Measurements from ENCODE around the gene GUCY1B1.

GUCY1B1 gene

DNA sequence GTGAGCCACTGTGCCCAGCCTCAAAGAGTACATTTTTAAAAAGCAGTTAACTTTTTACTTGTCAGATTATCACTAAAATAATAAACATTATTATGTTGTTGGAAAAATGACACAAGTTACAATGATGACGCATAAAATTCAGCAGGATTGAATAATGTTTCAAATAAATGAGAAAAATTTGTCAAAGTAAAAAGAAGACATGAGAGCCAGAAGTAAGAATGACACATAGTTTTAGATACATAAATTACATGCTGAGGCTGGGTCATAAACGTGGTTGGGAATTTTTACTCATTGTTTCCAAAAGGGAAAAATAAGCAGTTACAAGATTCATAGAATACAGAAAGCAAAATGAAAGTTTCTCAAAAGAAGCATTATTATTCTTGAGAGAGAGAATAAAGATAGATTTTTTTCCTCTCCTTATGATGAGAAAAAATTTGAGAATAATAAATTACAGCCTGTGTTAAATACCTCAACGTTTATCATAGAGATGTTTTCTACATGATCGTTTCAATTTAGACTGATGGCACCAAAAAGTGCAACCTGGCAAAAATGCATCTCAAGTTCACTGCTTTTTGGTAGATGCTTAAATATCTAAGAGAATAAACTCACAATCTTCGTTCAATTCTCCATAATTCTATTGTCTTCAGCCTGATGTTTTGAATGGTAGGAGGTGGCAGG, 40.4 kb downstream of the GUCY1B1 start:
- DNase-seq (ENCODE audit: low read depth in 2 of 2), result no peak

DNA sequence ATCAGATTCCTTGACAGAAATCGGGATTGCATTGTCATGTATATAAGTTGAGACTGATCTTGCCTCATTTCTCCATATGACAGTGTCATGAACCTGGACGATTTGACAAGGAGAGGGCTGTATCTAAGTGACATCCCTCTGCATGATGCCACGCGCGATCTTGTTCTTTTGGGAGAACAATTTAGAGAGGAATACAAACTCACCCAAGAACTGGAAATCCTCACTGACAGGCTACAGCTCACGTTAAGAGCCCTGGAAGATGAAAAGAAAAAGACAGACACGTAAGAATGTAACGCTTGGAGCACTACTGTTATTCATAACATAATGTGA, 40.9 kb downstream of the GUCY1B1 start:
- no peak for DNase-seq (ENCODE audit: low read depth in 2 of 2)

DNA sequence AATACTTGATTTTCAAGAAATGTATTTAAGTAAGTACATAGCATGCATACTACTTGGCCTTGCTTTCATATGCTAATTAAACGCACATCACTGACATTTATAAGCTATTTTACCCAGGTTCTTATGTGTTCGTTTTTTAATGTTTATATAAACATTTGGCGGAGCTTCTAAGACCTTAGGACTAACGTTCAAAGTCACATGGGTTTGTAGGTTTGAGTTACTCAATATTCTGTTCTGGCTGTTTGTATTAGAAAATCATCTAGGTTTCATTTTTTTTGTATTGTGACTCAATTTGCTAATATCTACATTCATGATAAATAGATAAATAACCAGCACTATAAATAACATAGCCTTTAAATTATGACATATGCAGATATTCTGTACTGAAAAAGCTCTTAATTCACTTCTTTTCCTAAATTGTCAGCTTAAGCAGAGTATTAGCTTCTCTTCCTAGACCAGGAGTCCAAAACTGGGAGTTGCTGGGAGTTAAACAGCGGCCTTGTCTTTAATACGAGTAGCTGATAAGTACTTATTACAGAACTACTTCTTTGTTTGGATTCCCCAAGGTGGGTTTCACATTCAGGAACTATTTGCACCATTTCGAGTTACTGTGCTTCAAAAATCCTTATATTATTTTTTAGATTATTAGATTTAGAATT, 42.0 kb downstream of the GUCY1B1 start:
- no peak for DNase-seq (ENCODE audit: low read depth in 2 of 2)

DNA sequence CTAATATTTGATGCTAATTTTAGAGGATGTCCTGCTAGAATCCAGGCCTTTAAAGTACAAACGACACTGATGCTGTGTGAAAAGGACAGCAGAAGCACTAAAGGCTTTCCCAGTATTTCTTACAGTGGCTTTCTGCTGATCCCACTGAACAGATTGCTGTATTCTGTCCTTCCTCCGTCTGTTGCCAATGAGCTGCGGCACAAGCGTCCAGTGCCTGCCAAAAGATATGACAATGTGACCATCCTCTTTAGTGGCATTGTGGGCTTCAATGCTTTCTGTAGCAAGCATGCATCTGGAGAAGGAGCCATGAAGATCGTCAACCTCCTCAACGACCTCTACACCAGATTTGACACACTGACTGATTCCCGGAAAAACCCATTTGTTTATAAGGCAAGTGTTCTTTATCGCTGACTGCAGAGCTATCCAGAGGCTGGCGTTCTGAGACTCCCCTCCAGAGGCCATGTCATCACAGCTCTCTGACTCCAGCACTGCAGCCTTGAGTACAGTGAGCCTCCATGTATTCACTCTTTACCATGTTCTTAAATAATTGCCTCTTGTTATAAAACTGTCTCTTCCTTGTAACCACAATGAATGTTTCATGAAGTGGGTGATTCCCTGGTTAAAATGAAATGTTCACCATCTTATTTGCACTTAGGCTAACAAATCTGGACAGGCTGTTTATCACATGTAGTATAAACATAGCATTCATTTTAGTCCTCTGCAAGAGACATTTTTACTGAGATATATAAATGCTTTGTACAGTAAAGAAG, 43.6 kb downstream of the GUCY1B1 start:
- no peak for DNase-seq (ENCODE audit: low read depth in 2 of 2)

DNA sequence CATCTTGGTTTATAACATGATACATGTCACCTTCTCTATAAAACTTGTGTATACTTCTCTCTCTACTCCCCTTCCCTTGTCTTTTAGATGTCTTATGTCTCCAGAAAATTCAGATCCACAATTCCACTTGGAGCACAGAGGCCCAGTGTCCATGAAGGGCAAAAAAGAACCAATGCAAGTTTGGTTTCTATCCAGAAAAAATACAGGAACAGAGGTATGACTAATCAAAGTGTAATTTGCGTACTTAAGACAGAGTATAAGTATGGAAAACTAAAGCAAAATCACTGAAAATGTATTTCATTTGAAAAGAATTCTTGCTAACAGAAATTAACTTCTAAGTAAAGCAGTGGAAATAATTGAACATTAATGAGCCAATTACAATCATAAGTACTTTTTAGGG, 46.2 kb downstream of the GUCY1B1 start:
- no peak for DNase-seq (ENCODE audit: low read depth in 2 of 2)

DNA sequence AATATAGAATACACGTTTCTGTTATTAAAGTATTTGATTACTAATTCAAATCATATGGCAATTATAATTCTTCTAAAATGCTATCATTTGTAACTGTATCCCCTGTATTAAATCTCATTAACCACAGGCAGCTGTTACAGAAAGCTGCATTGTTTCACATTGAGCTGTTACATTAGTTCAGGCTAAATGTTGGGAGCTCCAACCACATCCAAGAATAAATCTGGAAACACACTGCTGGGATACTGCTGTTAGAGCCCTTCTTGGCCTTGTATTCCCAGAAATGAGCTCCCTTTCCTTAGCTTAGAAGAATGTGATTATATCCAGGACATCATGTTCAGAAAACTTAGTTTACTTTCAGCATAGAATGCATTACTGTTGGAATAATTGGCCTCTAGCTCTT, 48.2 kb downstream of the GUCY1B1 start:
- DNase-seq (ENCODE audit: low read depth in 2 of 2), result no peak

DNA sequence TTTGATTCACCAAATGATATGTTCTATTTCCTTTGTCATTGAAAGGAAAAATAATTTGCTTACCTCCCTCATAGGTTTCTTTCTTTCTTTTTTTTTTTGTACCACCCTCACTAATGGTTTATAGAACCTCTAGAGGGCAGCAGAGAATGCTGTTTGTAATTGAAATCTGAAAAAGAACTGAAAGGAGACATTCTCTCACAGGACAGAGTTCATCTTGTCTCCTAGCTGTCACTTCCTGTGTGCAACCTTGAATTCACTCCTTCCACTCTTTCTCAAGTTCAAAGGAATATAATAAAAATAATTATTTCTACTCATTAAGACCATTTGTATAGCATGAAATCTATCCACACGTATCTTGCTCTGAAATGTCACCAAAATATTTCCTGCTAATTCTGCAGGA, 51.0 kb downstream of the GUCY1B1 start:
- no peak for DNase-seq (ENCODE audit: low read depth in 2 of 2)

DNA sequence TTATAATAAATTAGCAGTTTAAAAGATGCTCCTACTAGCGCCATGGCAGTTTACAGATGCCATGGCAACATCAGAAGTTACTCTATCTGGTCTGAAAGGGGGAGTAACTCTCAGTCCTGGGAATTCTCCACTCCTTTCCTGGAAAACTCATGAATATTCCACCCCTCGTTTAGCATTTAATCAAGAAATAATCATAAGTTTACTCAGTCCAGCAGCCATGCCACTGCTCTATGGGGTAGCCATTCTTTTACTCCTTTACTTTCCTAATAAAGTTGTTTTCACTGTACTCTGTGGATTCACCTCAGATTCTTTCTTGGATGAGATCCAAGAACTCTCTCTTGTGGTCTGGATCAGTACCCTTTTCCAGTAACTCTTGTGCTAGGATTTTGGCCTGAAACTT, 52.3 kb downstream of the GUCY1B1 start:
- no peak for DNase-seq (ENCODE audit: low read depth in 2 of 2)

DNA sequence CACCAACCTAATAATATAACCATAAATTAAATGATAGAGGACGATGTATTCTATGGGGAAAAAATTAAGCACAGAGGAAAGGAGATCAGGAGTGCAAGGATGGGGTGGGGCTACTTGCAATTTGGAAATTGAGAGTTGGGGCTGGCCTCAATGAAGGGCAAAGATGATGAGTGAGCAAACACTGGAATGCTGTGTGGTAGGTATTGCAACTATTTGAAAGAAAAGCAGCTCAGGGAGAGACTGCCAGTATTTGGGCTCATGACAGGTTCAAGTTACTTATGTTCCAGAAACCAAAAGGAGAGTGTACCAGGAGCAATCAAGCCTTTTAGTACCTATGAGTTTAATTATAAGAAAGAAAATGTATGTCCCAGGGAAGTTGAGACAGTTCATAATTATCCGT, 59.8 kb downstream of the GUCY1B1 start:
- no peak for DNase-seq (ENCODE audit: low read depth in 2 of 2)

DNA sequence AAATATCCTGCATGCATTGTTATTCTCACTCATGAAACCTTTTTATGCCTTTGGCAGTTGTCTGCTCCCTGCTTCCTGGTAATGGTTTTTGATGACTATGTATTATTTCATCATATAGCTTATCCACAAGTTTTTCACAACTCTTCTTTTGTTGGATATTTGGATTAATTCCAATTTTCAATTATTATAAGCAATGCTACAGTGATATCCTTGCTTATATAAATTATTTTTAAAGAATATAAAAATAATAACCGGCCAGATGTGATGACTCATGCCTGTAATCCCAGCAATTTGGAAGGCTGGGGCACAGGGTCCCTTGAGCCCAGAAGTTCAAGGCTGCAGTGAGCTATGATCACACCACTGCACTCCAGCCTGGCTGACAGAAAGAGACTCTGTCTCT, 60.2 kb downstream of the GUCY1B1 start:
- no peak for DNase-seq (ENCODE audit: low read depth in 2 of 2)

DNA sequence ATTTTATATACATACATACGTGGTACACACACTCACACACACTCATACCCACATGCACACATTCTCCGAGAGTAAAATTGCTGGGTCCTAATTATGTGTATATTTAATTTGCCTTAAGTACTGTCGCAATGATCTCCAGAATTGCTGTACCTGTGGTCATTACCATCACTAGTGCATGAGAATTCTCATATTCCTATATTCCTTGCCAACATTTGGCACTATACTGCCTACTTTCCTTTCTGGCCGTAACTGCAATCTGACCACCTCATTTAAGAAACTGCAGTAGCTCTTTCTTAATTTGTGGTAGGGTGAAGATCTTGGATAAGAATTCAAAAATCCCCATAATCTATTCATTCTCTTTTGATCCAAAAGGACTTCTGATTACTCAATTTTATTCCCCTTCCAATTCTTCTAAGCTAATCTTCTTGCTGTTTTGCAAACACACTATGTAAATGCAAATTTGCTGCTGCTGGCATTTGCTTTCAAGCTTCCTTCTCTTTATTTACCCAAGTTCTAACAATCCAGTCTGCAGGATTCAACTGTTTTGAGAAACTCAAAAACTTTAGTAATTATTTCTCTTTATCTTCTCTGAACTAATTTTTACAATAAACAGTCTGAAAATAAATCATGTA, 62.2 kb downstream of the GUCY1B1 start:
- DNase-seq (ENCODE audit: low read depth in 2 of 2), result no peak

DNA sequence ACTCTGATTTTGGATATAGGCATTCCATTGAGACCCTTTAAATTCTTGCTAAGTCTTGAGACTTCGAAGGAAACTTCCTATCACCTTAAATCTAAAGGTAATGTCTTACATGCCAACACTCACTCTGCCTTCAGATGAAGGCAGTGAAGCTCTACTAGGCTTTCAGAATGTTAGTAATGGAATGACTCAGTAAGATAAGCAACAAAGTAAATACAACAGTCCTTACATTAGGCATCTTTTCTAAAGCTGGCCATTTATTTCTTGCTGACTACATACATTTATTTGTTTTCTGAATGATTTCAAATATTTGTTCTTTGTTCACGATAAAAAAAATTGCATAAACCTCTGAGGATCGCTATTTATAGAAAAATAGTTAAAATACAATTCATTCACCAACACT, 63.8 kb downstream of the GUCY1B1 start:
- no peak for DNase-seq (ENCODE audit: low read depth in 2 of 2)

DNA sequence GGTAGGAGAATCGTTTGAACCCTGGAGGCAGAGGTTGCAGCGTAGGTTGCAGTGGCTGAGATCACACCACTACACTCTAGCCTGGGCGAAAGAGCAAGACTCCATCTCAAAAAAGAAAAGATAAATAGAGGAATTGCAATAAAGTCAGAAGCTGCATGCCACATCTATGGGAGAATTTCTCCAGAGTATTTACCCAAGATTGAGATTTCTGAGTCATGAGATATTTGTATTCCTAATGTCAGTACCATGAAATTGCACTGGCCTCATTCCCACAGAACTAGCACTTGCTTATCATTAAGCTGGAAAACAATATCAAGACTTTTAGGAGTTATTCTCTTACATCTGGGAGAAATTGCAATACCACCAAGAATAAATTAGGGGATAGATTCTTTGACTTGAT, 69.8 kb downstream of the GUCY1B1 start:
- DNase-seq (ENCODE audit: low read depth in 2 of 2), result no peak

DNA sequence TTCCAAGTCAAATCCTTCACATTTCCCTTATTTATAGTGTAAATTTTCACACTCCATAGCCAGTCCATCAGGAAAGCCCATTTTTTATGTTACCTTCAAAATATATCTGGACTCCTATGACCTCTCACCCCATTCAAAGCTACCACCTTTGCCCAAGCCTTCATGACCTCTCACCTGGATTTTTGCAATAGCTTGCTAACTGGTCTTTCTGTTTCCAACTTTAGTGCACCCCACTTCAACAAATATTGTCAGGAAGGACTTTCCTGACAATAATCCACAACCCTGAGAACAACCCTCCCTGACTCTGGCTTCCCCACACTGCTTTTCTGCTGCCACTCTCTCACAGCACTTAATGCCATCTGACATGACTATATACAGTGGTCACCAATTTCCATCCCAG, 73.8 kb downstream of the GUCY1B1 start:
- DNase-seq (ENCODE audit: low read depth in 2 of 2), result no peak

DNA sequence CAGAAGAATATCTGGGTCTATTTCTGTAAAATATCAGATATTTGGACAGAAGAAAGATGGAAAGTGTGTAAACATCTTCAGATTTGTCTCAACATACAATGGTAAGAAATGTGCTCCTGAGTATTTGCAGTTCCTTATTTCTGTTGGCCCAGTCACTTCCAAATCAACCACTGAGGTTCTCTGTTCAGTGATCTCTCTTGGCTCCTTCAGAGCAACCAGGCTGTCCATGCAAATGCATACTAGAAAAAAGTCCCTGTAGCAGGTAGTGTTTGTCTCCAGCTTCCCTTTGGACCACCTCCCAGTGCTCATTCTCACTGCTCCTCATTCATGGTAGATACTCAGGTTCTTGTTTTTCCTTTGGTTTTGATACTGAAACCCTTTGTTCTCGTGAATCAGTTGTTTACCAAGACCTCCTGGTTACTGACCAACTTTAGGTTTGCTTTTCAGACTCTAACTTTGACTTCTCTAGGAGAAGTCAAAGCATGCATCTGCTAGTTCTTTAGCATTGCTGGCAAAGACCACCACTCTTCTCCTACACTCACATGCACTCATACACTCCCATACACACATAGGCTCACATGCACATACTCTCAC, 78.5 kb downstream of the GUCY1B1 start:
- no peak for DNase-seq (ENCODE audit: low read depth in 2 of 2)

DNA sequence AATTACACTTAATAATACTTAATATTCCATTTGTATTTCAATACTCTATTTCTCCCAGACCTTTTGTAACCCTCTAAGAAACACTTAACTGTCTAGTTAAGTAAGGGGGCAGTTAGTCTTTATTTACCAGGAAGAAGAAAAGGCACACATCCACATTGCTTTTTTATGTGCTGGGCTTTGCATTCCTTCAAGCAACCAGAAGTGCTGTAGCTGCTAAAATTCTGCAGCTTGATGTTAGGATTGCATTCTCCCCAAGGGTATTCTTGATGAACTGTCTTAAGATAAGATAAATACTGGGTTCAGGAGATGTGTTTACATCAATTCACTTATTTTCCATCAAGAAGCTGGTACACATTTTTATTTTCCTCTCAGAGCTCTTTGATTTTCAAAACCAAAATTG, 83.3 kb downstream of the GUCY1B1 start:
- no peak for DNase-seq (ENCODE audit: low read depth in 2 of 2)

DNA sequence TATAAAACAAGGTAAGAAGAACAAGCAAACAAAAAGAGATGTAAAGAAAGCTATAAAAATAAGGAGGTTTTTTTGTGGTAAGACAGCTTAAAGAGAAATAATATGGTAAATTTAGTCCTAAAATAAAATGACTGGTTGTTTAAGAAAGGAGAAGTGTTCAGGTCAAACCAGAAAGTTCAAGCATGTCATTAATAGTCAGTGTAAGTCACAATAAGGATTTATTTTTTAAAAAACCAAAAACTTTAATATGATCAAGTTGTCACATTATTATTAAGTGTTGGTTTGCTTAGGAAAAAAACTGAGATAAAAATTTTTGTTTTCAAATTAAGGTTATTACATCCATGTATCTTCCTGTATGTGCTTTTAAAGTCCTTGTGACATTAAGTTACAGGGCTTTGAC, 88.1 kb downstream of the GUCY1B1 start:
- no peak for DNase-seq (ENCODE audit: low read depth in 2 of 2)

DNA sequence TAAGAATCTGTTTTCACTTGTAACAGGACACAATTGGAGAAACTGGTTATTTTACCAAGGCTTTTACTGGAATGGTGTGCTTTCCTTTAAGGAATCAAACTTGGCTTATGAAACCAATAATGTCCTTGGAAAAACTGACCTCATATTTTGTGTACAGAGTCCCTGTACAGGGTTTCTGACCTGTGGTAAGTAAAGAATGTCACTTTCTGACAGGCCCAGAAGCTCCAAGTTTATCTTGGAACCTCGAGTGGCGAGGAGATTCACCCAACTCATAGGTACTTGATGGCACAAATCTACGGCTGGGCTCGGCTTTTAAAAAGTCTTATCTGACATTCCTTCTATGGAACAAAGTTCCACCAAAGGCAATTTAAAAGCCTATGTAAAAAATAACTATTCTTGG, 90.2 kb downstream of the GUCY1B1 start:
- DNase-seq (ENCODE audit: low read depth in 2 of 2), result no peak

DNA sequence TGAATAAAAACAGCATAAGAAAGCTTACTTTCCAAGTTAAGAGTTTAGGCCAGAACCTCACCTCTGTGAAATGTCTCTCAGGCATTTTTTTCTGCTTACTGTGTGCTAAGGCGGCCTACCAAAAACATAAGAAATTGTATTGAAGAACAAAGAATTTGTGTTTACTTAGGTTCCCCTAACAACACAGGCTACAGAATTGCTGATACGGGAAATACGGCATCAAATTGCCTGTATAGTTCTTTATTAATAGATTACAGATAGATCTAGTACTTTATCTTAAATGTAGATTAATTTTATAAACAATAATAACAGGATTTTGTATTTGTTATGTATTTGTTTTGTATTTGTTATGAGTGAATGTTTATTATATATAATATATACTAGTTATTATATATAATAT, 94.4 kb downstream of the GUCY1B1 start:
- no peak for DNase-seq (ENCODE audit: low read depth in 2 of 2)

DNA sequence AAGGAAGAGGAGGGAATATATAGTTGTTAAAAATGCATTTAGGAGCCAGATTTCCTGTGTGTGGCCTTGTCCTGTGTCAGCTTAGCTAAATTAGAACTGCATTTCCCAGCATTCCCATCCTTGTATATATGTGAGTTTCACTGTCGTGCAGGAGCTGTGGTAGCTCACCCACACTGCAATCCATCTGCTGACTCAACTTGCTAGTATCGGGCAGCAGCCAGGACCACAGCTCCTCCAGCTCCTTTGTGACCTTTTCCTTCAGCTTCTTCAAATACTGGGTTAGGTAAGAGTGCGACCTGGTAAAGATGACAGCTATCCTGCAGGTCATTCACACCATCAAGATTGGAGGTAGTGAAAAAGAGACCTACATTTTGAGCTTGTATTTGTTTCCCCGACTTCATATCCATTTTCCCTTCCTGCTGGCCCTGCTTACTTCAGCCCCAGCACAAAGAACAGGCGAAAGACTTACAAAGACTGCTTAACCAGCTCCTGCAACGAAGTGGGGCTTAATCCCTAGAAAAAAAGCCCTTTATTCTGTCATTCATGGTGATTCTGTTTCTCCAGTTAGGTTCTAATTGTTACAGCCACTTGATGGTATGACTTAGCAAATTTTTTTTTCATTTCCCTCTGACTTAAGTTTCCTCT, 95.9 kb downstream of the GUCY1B1 start:
- no peak for DNase-seq (ENCODE audit: low read depth in 2 of 2)

DNA sequence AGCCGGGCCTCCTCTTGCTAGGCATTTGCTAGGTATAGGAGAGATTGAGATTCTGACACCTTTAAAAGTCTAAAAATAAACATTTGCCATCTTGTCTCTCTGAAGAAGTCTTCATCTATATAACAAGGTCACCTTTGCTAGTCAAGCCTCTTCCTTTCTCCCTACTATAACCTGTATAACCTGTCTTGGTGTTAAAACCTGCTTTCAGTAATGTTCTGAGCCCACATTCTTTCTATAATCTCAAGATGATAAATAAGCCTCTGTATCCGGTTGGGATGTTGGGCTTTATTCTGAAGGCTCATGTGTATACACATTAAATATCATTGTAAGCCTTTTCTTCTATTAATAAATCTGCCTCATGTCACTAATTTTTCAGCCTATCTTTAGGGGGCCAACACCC, 97.1 kb downstream of the GUCY1B1 start:
- DNase-seq (ENCODE audit: low read depth in 2 of 2), result no peak

All from stimulated activated CD8-positive, alpha-beta memory T cell treated with anti-CD3 and anti-CD28 coated beads, Interleukin-2, amount 100 ng/mL, for 1 hour (primary cell).